ENCODE measurements around the gene TEX9.

DNA sequence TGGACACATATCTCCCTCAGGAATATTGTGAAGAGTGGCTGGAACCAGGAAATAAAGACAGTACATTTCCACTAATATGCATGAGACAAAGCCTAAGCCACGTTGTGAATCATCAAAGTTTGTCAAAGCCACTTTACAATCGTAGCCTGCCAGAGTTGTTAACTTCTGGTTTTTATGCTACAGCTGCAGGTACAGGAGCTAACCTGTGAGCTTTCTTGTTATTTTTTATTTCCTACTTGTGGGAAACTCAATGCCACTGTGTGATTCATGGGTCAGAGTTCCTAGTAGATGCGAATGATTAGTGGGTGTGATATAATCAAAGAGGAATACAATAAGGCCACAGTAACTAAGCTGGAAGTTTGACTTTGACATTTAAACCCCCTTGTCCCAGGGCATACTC, 44.4 kb upstream of the TEX9 start:
- TF ChIP-seq, protein P1, sequence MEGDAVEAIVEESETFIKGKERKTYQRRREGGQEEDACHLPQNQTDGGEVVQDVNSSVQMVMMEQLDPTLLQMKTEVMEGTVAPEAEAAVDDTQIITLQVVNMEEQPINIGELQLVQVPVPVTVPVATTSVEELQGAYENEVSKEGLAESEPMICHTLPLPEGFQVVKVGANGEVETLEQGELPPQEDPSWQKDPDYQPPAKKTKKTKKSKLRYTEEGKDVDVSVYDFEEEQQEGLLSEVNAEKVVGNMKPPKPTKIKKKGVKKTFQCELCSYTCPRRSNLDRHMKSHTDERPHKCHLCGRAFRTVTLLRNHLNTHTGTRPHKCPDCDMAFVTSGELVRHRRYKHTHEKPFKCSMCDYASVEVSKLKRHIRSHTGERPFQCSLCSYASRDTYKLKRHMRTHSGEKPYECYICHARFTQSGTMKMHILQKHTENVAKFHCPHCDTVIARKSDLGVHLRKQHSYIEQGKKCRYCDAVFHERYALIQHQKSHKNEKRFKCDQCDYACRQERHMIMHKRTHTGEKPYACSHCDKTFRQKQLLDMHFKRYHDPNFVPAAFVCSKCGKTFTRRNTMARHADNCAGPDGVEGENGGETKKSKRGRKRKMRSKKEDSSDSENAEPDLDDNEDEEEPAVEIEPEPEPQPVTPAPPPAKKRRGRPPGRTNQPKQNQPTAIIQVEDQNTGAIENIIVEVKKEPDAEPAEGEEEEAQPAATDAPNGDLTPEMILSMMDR (IDR thresholded peaks at IDR 0.05), result no peak
- no peak for TF ChIP-seq POLR2A (IDR thresholded peaks at IDR 0.05)
- TF ChIP-seq EP300 (IDR thresholded peaks at IDR 0.05), result no peak
